Prostate gland (tissue), 2 donors: Measurements from ENCODE around the gene VCX3B.
"Not testable (repeated sequence)": the region's sequence is repeated elsewhere in the genome, so short reads cannot be mapped to it uniquely, and the experiment has no call there.

Experiments used
- POLR2A ChIP-seq: fragments of 450-650 bp; IDR thresholded peaks from one replicate; pipeline ENCODE4 v1.6.1; 2016; ENCODE audit warnings: antibody characterized with exemption, mild to moderate bottlenecking
- POLR2AphosphoS5 ChIP-seq: sonication (generic); formaldehyde crosslinking; IDR thresholded peaks from one replicate; pipeline ENCODE4 v1.6.1; 2017; ENCODE audit warnings: antibody characterized with exemption
- TF ChIP-seq, protein P1 (sequence below), 4 experiments: fragments of 200-600 bp in 2 of 4; fragments of 450-650 bp in 2 of 4; sonication (generic) in 2 of 4; IDR thresholded peaks; 1 replicate in 3 of 4; 2 replicates in 1 of 4; pipeline ENCODE4 v1.5.1; 2016 to 2019; ENCODE audit warnings: antibody characterized with exemption in 4 of 4, mild to moderate bottlenecking in 2 of 4, moderate library complexity in 2 of 4

DNA sequence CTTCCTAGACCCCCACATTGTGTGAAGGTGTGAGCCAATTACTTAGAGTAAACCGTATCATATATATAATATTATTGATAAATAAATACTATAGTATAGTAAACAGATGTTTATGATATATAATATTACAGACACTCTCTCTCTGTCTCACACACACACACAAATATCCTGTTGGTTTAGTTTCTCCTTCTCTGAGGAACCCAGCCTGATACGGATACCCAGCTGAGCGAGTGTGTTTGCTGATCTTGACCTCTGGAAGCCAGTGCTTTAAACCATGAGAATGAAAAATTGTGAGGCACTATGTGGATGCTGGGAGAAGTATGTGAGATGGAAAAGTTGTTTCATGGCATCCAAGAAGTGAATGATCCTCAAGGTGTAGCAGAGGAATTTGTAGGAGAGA is at the start of gene VCX3B:
- not testable (repeated sequence) for TF ChIP-seq POLR2A, POLR2AphosphoS5
- TF ChIP-seq, protein P1, sequence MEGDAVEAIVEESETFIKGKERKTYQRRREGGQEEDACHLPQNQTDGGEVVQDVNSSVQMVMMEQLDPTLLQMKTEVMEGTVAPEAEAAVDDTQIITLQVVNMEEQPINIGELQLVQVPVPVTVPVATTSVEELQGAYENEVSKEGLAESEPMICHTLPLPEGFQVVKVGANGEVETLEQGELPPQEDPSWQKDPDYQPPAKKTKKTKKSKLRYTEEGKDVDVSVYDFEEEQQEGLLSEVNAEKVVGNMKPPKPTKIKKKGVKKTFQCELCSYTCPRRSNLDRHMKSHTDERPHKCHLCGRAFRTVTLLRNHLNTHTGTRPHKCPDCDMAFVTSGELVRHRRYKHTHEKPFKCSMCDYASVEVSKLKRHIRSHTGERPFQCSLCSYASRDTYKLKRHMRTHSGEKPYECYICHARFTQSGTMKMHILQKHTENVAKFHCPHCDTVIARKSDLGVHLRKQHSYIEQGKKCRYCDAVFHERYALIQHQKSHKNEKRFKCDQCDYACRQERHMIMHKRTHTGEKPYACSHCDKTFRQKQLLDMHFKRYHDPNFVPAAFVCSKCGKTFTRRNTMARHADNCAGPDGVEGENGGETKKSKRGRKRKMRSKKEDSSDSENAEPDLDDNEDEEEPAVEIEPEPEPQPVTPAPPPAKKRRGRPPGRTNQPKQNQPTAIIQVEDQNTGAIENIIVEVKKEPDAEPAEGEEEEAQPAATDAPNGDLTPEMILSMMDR (IDR thresholded peaks at IDR 0.05) = not testable (repeated sequence)
